GM11168 (cell line): ENCODE measurements around the gene CREM.

ENCODE experiments used
- in situ Hi-C: fragments of 300-500 bp; cut with MboI; formaldehyde crosslinking; loops from one replicate; pipeline ENCODE4 v1.12.0; 2022; ENCODE audit warnings: low sequenced_read_pairs; ENCODE audit not compliant: unreplicated experiment

The CREM gene

GRCh38 chr10:35188954-35189353 is 62.3 kb downstream of the CREM start:
- in situ Hi-C loops, result no loop called here

DNA sequence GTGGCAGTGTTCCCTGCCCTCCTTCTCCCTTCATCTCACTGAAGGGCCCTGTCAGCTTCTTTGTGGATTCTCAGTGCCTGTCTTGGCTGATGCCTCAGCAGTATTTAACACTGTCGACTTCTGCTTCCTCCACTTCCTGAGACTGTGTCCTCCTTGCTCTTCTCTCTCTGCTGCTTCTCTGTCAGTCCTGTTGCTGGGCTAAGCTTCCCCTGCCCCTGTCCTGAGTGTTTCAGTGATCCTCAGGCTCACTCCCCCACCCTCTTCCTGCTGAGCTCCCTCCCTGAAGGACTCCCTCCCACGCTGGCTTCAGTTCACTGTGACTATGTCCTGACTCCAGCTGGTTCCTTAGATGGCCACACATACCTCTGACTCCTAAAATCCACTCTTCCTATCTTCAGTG is 64.9 kb downstream of the CREM start:
- in situ Hi-C loops, result no loop called here

DNA sequence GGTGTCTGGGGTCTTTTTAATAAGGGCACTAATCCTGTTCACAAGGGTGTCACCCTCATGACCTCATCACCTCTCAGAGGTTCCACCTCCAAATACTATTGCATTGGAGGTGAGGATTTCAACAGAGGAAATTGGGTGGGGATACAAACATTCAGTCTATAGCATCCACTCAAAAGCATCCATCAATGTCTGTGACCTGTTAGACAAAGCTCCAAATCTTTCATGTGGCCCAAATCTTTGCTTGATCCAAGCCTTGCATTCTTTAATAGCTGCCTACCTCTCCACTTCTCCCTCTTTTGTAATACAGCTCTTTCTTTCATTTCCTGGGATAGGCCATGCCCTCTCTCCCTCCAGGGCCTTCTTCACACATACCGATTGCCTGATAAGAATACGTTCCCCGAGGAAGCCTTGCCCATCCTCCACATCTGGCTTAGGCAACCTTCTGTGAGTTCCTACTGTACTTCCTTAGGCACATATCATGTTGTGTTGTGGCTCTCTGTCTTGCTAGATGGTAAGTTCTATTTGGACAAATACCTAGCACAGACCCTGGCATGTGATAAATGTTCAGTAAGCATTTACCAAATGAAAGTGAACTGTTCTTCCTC is 66.1 kb downstream of the CREM start:
- in situ Hi-C loops, result no loop called here

GRCh38 chr10:35194471-35194870 is 67.8 kb downstream of the CREM start:
- in situ Hi-C loops, result no loop called here

GRCh38 chr10:35194906-35195305 is 68.3 kb downstream of the CREM start:
- in situ Hi-C loops, result no loop called here

GRCh38 chr10:35195361-35196306 is 69.0 kb downstream of the CREM start:
- in situ Hi-C loops, result no loop called here

- in situ Hi-C loops, result no loop called here
Measured at GRCh38 chr10:35200487-35200886, 73.8 kb downstream of the CREM start.

- in situ Hi-C loops, result no loop called here
Measured at GRCh38 chr10:35201234-35201633, 74.6 kb downstream of the CREM start.

GRCh38 chr10:35202050-35202449 is 75.4 kb downstream of the CREM start:
- in situ Hi-C loops, result no loop called here

DNA sequence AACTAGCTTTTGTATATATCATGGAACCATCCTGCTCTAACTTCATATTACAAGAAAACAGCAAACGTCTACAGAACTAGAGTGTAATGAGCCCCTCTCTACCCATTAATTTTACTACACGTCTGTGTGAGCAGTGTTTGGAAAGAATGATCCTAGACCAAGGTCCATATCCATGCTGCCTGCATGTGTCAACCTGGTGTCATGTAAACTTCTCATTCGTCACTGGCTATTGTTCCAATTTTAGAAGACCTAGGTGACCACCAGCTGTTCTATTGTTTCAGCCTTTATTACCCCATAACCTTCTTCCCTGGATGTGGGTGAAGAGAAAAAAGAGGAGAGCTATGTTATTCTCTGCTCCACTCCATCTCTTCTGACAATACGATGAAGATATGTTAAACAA is 77.1 kb downstream of the CREM start:
- in situ Hi-C loops, result no loop called here

DNA sequence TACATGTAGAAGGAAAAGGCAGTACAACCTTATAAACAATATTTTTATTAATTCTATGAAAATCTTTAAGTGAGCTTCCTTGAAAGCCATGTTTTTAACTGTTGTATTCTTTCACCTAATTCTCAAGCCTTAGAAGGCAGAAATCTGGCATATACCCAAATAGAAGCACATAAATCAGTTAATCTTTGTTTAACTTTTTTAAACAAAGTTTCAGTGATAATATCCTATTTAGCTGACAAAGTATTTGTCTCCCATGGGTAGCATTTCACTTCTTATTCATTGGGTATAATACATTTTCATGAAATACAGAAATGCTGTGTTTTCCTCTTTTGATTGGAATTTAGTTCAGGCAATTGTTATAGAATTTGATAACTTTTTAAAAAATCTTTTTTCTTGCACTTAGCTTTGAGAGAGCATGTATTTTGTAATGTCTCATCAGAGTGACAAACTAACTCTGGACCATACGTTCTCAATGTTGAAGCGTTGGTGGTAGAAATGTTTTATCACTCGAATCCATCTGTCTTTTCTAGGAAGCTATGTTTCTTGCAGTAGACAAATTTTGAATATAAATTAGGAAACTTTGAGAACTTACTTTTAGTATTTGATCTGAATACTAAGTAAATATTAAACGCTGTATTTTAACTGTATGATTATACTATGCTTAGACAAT is 78.1 kb downstream of the CREM start:
- in situ Hi-C loops, result no loop called here

DNA sequence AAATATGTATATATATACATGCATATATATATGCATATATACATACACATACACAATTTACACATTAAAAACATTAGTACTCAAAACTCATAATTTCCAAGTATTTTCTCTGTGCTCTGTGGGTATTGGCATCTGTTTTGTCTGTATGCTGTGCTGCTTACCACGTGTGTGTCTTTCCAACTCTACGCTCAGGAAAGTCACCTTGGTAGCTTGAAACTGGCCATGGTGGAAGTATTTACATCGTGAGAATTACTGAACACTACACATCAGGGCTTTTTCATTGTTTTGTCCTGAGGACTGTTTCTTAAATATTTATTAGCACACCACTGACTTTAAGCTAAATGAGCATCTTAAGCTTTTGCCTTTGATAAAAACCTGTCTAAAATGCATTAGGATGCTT is 79.6 kb downstream of the CREM start:
- in situ Hi-C loops, result no loop called here

- in situ Hi-C loops, result no loop called here
Measured at GRCh38 chr10:35208536-35208935, 81.9 kb downstream of the CREM start.

- in situ Hi-C loops, result no loop called here
Measured at GRCh38 chr10:35208949-35209613, 82.4 kb downstream of the CREM start.

GRCh38 chr10:35210961-35211360 is 84.3 kb downstream of the CREM start:
- in situ Hi-C loops, result loop anchor here (5.0 kb wide), 1 partner anchor 89 kb away; no protein-coding TSS in a partner anchor

- in situ Hi-C loops, result loop anchor here (5.0 kb wide), 1 partner anchor 89 kb away; no protein-coding TSS in a partner anchor
Measured at GRCh38 chr10:35211390-35211789, 84.7 kb downstream of the CREM start.

GRCh38 chr10:35212856-35213255 is 86.2 kb downstream of the CREM start:
- in situ Hi-C loops, result loop anchor here (5.0 kb wide), 1 partner anchor 91 kb away; no protein-coding TSS in a partner anchor

DNA sequence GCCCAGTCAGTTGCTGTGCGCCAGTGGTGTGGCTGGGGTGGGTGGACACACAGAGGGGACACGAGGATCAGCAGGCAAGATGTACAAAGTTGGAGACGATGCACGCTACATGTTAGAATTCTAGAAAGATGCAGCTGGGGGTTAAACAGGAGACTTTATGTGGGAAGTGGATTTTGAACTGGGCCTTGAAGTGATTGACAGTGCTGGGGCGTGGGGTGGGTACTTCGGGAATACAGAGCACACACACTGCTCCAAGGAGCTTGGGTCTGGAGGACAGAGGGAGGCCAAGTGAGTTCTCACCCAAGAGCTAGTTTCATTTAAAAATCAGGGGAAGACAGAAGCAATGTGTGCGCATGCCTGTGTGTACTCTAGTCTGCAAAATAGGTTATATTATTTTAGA is 87.1 kb downstream of the CREM start:
- in situ Hi-C loops, result loop anchor here (5.0 kb wide), 1 partner anchor 91 kb away; no protein-coding TSS in a partner anchor

- in situ Hi-C loops, result loop anchor here (5.0 kb wide), 1 partner anchor 92 kb away; no protein-coding TSS in a partner anchor
Measured at GRCh38 chr10:35214607-35215020, 88.0 kb downstream of the CREM start.

GRCh38 chr10:35215107-35215506 is 88.5 kb downstream of the CREM start:
- in situ Hi-C loops, result no loop called here
